Psoas muscle (tissue), 8 donors: ENCODE data around the gene PSMA1. TPM values are rescaled to one million over a fixed set of nuclear protein-coding genes. Genes with fewer than 3 reads are reported as not detected.

Source experiments
- ATAC-seq, 4 donors: fragments of 200-7000 bp; cut with Tn5 transposase; one replicate each; pipeline ENCODE4 v1.9.1; 2020; ENCODE audit warnings: moderate library complexity in 3 of 4, mild to moderate bottlenecking in 2 of 4
- DNase-seq, 2 donors: peaks; one replicate each; pipeline ENCODE4 v3.0.0-alpha.2; 2020
- H3K27ac ChIP-seq: fragments of 200-600 bp; one replicate; pipeline ENCODE4 v1.8.0; 2022
- H3K27me3 ChIP-seq, 3 donors: fragments of 200-600 bp in 1 of 3; one replicate each; pipeline versions ENCODE4 v1.6.1 to v1.8.0; 2013 to 2022; ENCODE audit warnings: low read length in 2 of 3, mild to moderate bottlenecking in 2 of 3, moderate library complexity in 1 of 3; ENCODE audit not compliant: insufficient read depth in 3 of 3
- H3K36me3 ChIP-seq, 2 donors: fragments of 200-600 bp in 1 of 2; one replicate each; pipeline versions ENCODE4 v1.6.1 to v1.8.0; 2013 to 2022; ENCODE audit warnings: low read depth in 1 of 2, mild to moderate bottlenecking in 1 of 2, moderate library complexity in 1 of 2; ENCODE audit not compliant: insufficient read depth in 1 of 2
- H3K4me1 ChIP-seq: fragments of 200-600 bp; one replicate; pipeline ENCODE4 v1.8.0; 2022
- H3K4me3 ChIP-seq: fragments of 200-600 bp; one replicate; pipeline ENCODE4 v1.8.0; 2022; ENCODE audit warnings: mild to moderate bottlenecking
- H3K9me3 ChIP-seq: fragments of 200-600 bp; one replicate; pipeline ENCODE4 v1.8.0; 2022
- CTCF ChIP-seq: fragments of 200-600 bp; IDR thresholded peaks from one replicate; pipeline ENCODE4 v1.8.0; 2022; ENCODE audit warnings: antibody characterized with exemption
- WGBS, 3 donors: extraction: QIAGEN DNeasy Blood & Tissue Kit; methylation state at CpG; one replicate each; pipeline versions ENCODE4 v1.1.6 to v1.1.7; 2013; 5-methylcytosine and 5-hydroxymethylcytosine counted together
- intact Hi-C, 2 donors: fragments of 100-400 bp; cut with DNase I; formaldehyde crosslinking; loops; one replicate each; pipeline versions ENCODE4 v1.11.0 to v1.14.2; 2022
- polyA plus RNA-seq, 3 donors: library from polyadenylated mRNA; stranded (reverse); fragments of 200-250 nt; gene quantifications; one replicate each; pipeline ENCODE4 v1.2.3, GENCODE V29; 2013
- total RNA-seq, 4 donors: library from RNA; stranded (reverse); fragmentation: NEBNext Ultra II Directional in 2 of 4; extraction: Animal tissue kit (Norgen Biotek cat#: 25700) in 2 of 4; gene quantifications; one replicate each; pipeline versions ENCODE4 v1.2.1 to v1.2.4, GENCODE V29; 2021 to 2023
- donor health status: healthy with polysubstance abuse.
- donor health status: DM: no; HTN: no; CAD: no; lungs with moderate emphysema.
- donor health status: Bipolar disorder and iron deficiency.
- donor health status: healthy.
- donor health status: DM: yes; HTN: yes; CAD: no.
- donor health status: DM: no; HTN: no; CAD: no.
- donor health status: DM: no; HTN: no; CAD: no.
- donor health status: DM: yes; HTN: yes; CAD: no.

PSMA1 gene
- total and polyA plus RNA-seq, 7 donors: 113 to 357 (median 189) TPM

GRCh38 chr11:14549891-14550290, 29.7 kb upstream of the PSMA1 start:
- WGBS, 3 donors: 87 to 93% (median 90%) methylated on average over 4 of the region's 4 CpGs

GRCh38 chr11:14547440-14547839, 27.3 kb upstream of the PSMA1 start:
- H3K4me1 ChIP-seq: no peaks in the 10 kb centered on the region
- no peaks in the 10 kb centered on the region for H3K36me3 ChIP-seq
- intact Hi-C loops: no loop called here
- no peak overlapping the region for H3K4me3 ChIP-seq
- no peak for ATAC-seq
- DNase-seq: no peak
- no peak overlapping the region for H3K27ac ChIP-seq
- H3K27me3 ChIP-seq: no peaks in the 10 kb centered on the region
- 53 to 59% (median 56%) methylated on average over 2 of the region's 2 CpGs for WGBS, 3 donors
- TF ChIP-seq CTCF: no peak
- H3K9me3 ChIP-seq: no peaks in the 10 kb centered on the region

More at GRCh38 chr11:14549891-14550290, 29.7 kb upstream of the PSMA1 start:
- Histone ChIP-seq H3K27ac (no peak overlapping the region), H3K4me1 (no peaks in the 10 kb centered on the region), H3K27me3 (no peaks in the 10 kb centered on the region), H3K9me3 (no peaks in the 10 kb centered on the region), H3K4me3 (no peak overlapping the region), H3K36me3 (no peaks in the 10 kb centered on the region)
- no peak for TF ChIP-seq CTCF
- intact Hi-C loops: no loop called here
- DNase-seq (no peak), ATAC-seq (no peak)

GRCh38 chr11:14546672-14547071, 26.5 kb upstream of the PSMA1 start:
- ATAC-seq (no peak), DNase-seq (no peak)
- no peaks in the 10 kb centered on the region for H3K27me3 ChIP-seq
- no peaks in the 10 kb centered on the region for H3K9me3 ChIP-seq
- TF ChIP-seq CTCF: no peak
- no peak overlapping the region for H3K4me3 ChIP-seq
- no peak overlapping the region for H3K27ac ChIP-seq
- intact Hi-C loops: no loop called here
- H3K36me3 ChIP-seq: no peaks in the 10 kb centered on the region
- H3K4me1 ChIP-seq: no peaks in the 10 kb centered on the region

- H3K4me1 ChIP-seq: no peaks in the 10 kb centered on the region
- WGBS, 3 donors: 67 to 81% (median 67%) methylated on average over 3 of the region's 3 CpGs
These were observed 24.4 kb upstream of the PSMA1 start for GRCh38 chr11:14544611-14545010.

More at GRCh38 chr11:14544611-14545010, 24.4 kb upstream of the PSMA1 start:
- no peak overlapping the region for H3K4me3 ChIP-seq
- TF ChIP-seq CTCF: no peak
- no peaks in the 10 kb centered on the region for H3K9me3 ChIP-seq
- no peak overlapping the region for H3K27ac ChIP-seq
- H3K27me3 ChIP-seq: no peaks in the 10 kb centered on the region
- no peak for ATAC-seq
- intact Hi-C loops: no loop called here
- no peaks in the 10 kb centered on the region for H3K36me3 ChIP-seq
- no peak for DNase-seq
